Right ventricle myocardium inferior (tissue), 1 donor: ENCODE data around the gene GRIN2D. TPM values are rescaled to one million over a fixed set of nuclear protein-coding genes. Genes with fewer than 3 reads are reported as not detected.

Source experiments
- ATAC-seq: fragments of 200-7000 bp; cut with Tn5 transposase; one replicate; pipeline ENCODE4 v1.9.1; 2020; ENCODE audit warnings: mild to moderate bottlenecking, moderate library complexity
- DNase-seq: peaks from one replicate; pipeline ENCODE4 v3.0.0; 2021; ENCODE audit errors: missing footprints
- intact Hi-C: fragments of 100-400 bp; cut with DNase I; formaldehyde crosslinking; loops from one replicate; pipeline ENCODE4 v1.11.0; 2022
- total RNA-seq: library from RNA; stranded (reverse); fragmentation: NEBNext Ultra II Directional; extraction: Animal tissue kit (Norgen Biotek cat#: 25700); gene quantifications from one replicate; pipeline ENCODE4 v1.2.1, GENCODE V29; 2021
- donor health status: DM: no; HTN: yes; CAD: no; lungs with severe emphysema.

The GRIN2D gene
- total RNA-seq, 1 donor from 2014 or later, result 0.38 TPM

DNA sequence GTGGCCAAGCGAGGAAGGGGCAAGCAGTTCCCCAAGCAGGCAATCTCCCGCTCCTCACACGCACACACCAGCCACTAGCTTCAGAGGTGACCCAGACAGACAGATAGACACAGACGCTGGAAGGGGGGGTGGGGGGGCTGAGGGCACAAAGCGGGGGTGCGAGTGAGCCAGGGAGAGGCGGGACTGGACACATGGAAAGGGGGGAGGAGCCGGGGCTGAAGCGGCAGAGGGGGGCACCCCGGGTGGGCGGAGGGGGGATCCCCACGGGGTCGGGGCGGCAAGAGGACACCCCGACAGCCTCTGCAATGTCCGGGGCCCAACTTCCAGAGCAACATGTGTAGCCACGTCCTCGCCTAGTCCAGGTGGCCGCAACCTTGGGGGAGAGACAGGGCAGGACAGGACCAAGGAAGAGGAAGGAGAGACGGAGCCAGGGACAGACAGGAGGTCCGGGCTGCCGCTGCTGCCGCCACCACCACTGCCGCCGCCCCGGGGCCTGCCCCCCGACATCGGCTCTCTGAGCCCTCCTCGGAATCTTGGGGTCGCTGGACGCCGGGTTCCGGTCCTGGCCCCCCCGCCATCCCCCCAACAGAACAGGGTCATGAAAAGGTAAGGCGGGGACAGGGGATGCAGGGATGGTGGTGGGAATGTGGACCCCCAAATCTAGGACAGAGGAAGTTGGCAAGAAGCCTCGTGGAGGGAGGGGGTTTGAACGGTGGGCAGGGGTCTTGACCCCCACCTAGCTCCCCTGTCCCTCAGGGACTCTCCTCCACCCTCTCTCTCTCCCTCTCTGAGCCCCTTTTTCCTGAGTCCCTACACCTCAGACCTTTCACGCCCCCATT lies 1.1 kb downstream of the GRIN2D start:
- ATAC-seq (no peak), DNase-seq (no peak)
- intact Hi-C loops, result no loop called here

DNA sequence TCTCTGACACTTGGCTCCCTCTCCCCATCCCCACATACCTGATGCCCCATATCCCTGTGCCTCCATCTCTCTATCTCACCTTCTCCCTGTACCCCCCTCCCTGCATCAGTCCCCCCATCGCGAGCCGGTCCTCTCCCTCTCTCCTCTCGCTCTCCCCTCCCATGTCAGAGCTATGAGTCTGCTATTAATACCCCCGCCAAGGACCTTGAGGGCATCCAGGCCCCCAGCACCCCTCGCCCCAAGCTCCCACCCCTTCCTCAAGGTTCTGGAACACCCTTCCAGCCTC lies 1.6 kb downstream of the GRIN2D start:
- DNase-seq, result no peak
- no peak for ATAC-seq
- intact Hi-C loops, result no loop called here

DNA sequence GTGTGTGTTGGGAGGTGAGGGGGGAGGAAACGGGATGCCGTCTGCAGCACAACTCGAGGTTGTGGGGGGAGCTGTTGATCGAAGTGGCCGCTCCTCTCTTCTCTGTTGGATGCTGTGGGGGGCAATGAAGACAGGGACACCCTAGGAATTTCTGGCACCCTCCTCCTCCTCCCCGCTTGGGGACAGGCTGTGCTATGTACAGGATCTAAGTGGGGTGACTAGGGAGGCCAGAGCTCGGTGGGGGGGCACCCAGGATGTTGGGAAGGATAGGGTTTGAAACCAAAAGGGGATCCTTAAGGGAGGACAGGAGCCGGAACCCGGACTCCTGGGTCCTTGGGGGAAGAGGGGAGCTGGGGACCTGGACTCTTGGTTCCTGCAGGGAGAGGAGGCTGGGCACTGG lies 2.0 kb downstream of the GRIN2D start:
- ATAC-seq (no peak), DNase-seq (no peak)
- intact Hi-C loops, result no loop called here

DNA sequence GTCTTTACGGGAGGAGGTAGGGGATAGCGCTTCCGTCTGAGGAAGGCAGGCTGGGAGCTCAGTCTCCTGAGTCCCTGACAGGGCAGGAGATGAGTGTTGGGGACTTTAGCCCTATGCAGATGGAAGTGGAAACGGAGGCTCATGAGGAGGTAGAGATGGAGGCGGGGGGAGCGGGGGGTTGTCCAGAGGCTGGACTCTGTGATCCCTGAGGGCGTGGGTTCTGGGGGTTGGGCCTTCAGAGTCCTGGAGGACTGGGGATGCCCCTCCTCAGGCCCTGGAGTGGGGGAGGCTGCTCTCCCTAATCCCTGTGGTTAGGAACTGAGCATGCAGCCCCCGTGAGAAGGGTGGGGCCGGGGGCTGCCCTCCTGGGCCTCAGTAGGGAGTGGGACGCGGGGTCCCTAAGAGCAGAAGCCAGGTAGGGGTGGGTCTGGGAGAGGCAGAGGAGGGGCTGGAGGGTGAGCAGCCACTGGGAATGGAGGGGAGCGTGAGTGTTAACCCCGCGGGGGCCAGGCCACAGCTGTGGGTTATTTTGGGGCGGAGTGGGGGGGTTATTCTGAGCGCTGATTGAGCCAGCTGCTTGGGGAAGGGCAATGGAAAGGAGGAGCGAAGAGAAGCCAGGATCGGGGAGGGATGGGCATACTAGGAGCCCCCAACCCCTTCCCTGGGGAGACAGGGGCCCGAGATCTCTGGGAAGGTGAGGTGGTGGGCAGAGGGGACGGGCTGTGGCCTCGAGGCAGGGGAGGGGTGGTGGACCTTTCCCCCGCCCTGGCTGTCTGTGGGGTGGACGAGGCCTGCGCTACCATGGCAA lies 2.8 kb downstream of the GRIN2D start:
- no peak for DNase-seq
- intact Hi-C loops, result no loop called here
- ATAC-seq, result no peak

DNA sequence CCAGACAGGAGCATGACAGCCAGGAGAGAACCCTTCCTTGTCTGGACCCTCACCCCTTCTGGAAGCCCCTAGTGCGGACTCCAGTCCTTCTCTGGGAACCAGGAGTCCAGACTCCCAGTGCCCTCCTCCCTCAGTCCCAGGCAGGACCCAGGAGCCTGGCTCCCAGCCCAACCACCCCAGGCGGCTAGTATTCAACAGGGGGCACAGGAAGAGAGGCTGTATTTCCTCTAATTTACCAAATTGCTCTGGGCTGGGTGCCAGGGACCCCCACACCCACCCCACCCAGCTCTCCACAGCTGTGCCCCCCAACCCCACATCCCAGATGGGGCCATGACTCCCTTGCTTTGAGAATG lies 3.3 kb downstream of the GRIN2D start:
- DNase-seq (no peak), ATAC-seq (no peak)
- intact Hi-C loops, result no loop called here

DNA sequence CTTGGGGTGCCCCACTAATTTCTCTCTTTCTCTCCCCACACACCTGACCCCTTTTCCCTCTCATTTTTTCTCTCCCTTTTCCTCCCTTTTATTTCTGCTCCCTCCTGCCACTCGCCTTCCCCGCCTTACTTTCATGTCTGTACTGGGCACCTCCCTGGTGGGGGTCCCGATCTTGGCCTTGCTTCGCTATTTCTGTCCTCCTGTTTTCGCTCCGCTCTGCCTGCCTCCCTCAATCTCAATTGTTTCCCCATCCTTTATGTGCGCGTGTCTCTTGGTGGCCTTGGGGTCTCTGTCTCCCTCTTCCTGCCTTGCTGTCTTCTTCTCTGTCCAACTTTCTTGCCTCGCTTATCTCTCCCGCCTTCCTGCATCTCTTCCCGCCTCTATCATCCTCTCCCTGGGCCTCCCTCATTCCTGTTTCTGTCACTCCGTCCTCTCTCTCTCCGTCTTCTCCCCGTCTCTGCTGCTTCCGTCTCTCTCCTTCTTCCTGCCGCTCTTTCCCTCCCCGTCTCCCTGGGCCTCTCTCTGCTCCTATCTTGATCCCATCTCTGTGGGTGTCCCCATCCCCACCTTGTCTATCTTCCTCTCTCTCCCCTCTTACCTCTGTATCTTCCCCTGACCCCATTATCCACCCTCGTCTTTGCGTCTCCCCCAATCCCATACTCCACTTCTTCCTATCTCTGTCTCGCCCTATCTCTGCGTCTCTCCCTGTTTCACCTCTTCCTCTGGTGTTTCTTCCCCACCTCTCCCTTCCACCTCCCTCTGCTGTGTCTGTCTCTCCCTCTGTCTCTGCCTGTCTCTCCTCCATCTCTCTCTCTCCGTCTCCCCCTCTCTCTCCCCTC lies 4.0 kb downstream of the GRIN2D start:
- intact Hi-C loops, result no loop called here
- DNase-seq (no peak), ATAC-seq (no peak)

DNA sequence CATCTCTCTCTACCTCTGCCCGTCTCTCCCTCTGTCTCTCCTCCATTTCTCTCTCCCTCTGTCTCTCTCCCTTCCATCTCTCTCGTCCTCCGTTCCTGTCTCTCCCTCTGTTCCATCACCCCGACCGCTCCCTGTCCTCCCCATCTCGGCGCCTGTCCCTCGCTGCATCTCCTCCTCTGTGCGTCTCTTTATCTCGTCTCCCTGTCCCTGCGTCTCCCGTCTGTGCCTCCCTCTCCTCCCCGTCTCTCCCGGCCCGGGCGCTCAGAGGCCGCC lies 4.6 kb downstream of the GRIN2D start:
- intact Hi-C loops, result no loop called here
- no peak for ATAC-seq
- DNase-seq, result no peak

DNA sequence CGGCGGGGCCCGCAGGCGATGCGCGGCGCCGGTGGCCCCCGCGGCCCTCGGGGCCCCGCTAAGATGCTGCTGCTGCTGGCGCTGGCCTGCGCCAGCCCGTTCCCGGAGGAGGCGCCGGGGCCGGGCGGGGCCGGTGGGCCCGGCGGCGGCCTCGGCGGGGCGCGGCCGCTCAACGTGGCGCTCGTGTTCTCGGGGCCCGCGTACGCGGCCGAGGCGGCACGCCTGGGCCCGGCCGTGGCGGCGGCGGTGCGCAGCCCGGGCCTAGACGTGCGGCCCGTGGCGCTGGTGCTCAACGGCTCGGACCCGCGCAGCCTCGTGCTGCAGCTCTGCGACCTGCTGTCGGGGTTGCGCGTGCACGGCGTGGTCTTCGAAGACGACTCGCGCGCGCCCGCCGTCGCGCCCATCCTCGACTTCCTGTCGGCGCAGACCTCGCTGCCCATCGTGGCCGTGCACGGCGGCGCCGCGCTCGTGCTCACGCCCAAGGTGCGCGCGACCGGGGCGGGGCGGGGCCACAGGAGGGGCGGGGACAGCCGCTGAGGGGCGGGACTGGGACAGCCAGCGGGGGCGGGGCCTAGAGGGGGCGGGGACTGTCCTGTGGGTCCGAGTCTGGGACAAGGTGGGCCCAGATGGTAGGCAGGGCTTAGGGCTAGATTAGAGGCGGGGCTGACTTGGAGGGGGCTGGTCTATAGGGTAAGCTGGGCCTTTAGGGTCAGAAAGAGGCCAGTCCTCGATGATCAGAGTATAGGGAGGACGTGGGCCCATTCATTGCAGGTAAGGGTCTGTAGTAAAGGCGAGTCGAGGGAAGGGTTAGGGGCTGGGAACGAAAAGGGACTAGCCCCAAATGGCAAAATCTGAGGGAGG lies 5.1 kb downstream of the GRIN2D start:
- peak; percentile 92 for DNase-seq
- ATAC-seq, result peak; percentile 65
- intact Hi-C loops, result no loop called here

DNA sequence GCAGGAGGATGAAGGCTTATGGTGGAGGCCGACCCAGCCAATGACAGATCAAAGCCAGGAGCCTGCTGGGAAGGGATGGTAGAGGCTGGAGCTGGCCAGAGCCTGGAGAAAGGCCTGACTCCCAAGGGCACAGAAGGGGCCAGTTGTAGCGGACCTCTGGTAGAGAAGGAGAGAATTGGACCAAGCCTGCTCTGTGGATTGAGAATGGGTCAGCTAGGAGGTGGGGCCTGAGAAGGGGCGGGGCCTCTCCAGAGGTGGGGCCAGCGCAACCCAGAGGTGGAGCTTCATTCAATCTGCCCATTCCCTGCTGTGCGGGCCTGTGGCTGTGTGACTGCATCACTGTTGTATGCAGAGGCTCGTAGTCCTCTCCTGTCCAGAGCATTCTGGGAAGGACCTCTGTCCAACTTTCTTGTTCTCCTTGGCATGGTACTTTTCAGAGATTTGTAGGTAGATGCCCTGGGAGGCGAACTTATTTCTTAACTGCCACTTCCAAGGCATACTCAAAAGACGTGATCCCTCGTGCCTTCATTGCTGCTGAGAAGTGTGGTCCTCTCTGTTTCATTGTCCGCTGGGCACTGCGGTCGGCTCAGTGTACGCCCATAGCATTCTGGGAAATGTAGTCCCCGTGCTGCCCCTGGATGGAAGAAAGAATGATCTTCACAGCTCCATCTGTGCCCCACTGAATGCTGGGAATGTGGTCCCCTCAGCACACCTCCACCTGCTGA lies 6.7 kb downstream of the GRIN2D start:
- peak; percentile 68 for ATAC-seq
- intact Hi-C loops, result no loop called here

DNA sequence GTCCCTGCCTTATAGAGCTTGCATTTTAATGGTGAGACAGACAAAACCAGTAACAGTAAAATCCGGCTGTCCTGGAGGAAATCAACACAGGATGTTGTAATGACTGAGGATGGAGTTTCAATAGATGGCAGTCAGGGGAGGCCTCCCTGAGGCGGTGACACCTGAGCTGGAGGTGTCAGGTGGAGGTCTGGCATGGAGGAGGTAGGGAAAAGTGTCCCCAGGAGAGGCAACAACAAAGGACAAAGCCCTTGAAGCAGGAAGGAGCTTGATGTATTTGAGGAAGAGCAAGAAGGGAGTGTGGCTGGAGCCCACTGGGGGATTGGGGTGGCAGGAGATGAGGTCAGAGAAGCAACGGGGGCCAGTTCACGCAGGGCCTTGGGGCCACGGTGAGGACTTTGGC lies 7.8 kb downstream of the GRIN2D start:
- ATAC-seq (no peak), DNase-seq (no peak)
- intact Hi-C loops, result no loop called here

More for the DNA sequence above, 6.7 kb downstream of the GRIN2D start:
- DNase-seq, result no peak

DNA sequence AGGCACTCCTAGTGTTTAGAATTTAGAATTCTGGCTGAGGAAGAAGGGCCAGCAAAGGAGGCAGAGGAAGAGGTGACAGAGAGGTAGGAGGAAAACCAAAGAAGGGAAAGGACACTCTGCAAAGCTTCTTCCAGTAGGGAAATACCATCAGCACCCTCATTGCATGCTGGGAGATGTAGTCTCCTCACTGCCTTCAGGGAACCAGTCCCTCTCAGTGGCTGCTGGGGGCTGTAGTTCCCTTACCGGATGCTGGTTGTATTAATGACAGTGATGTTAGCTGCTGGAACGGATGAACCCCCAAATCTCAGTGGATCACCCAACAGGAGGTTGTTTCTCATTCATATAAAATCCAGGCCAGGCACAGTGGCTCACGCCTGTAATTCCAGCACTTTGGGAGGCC lies 10.1 kb downstream of the GRIN2D start:
- ATAC-seq, result no peak
- intact Hi-C loops, result no loop called here
- DNase-seq, result no peak

DNA sequence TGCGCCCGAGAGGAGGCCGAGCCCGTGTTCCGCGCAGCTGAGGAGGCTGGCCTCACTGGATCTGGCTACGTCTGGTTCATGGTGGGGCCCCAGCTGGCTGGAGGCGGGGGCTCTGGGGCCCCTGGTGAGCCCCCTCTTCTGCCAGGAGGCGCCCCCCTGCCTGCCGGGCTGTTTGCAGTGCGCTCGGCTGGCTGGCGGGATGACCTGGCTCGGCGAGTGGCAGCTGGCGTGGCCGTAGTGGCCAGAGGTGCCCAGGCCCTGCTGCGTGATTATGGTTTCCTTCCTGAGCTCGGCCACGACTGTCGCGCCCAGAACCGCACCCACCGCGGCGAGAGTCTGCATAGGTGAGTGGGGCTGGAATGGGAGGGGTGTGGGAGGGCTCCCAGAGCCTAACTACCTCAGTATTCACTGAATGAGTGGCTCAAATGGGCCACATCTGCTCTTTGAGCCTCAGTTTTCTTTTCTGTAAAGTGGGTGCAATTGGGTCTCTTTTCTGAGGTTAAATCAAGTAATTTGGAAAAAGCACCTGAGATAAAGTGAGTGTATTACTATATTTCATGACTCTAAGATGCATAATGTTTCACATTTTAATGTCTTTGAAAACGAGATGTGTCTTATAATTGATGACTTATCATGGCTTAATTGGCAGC lies 11.7 kb downstream of the GRIN2D start:
- intact Hi-C loops, result no loop called here

DNA sequence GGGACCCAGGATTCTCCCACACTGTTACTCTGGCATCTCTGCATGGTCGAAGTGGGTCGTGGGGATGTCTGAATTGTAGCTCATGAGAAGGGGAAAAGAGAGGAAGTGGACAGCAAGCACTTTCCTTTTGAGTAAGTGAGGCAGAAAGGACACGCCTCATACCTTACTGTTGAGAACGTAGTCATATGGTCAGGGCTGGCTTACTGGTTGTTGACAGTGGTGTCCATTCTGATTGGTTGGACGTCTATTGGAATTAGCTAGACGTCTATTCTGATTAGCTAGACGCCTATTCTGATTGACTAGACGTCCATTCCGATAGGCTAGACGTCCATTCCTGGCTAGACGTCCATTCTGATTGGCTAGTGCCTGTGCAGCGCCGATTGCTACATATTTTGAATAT lies 12.4 kb downstream of the GRIN2D start:
- DNase-seq (no peak), ATAC-seq (no peak)
- intact Hi-C loops, result no loop called here

More for the DNA sequence above, 11.7 kb downstream of the GRIN2D start:
- ATAC-seq, result no peak
- no peak for DNase-seq

DNA sequence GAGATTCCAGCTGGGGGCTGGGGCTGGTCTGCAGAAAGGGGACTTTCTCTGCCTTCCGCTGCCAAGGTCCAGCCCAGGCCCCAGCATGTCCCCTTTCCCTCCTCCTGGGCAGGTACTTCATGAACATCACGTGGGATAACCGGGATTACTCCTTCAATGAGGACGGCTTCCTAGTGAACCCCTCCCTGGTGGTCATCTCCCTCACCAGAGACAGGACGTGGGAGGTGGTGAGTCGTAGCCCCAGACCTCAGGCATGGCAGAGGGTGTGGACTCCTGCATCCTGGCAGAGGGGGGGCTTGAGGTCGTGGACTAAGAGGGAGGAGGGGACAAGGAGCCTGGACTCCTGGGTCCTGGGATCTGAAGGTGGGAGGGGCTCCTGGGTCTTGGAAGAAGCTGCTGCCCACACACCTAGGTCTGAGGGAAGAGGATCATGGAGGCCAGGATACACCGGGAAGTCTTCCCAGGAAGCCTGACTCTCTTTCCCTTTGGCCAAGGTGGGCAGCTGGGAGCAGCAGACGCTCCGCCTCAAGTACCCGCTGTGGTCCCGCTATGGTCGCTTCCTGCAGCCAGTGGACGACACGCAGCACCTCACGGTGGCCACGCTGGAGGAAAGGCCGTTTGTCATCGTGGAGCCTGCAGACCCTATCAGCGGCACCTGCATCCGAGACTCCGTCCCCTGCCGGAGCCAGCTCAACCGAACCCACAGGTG lies 20.6 kb downstream of the GRIN2D start:
- ATAC-seq (no peak), DNase-seq (no peak)
- intact Hi-C loops, result no loop called here

DNA sequence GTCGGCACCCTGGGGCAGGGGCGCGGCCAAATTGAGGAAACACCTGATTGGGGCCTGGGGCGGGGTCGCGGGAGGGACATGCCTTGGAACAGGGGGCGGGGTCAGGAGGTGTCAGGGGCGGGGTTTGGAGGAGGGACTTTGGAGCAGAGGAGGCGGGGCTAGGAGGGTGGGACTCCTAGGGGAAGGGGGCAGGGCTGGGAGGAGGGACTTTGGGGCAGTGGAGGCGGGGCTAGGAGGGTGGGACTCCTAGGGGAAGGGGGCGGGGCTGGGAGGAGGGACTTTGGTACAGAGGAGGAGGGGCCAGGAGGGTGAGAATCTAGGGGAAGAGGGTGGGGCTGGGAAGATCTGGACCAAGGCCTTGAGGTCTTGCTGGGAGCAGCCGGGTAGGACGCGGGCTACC lies 21.9 kb downstream of the GRIN2D start:
- DNase-seq (peak; percentile 91), ATAC-seq (peak; percentile 87)
- intact Hi-C loops, result no loop called here

DNA sequence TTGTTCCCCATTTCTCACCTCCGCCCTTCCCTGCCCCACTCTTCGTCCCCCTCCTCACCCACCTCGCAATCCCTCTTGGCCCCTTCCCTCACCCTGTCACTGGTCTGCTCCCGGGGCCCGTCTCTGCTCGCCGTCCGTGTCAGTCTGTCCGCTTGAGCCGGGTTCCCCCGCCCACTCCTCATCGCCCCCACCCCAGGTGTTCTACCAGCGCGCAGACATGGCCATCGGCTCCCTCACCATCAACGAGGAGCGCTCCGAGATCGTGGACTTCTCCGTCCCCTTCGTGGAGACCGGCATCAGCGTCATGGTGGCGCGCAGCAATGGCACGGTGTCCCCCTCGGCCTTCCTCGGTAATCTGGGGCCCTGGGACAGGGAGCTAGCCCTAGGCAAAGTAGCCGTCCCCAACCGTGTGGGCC lies 22.3 kb downstream of the GRIN2D start:
- intact Hi-C loops, result no loop called here
- ATAC-seq, result no peak
- DNase-seq, result no peak

DNA sequence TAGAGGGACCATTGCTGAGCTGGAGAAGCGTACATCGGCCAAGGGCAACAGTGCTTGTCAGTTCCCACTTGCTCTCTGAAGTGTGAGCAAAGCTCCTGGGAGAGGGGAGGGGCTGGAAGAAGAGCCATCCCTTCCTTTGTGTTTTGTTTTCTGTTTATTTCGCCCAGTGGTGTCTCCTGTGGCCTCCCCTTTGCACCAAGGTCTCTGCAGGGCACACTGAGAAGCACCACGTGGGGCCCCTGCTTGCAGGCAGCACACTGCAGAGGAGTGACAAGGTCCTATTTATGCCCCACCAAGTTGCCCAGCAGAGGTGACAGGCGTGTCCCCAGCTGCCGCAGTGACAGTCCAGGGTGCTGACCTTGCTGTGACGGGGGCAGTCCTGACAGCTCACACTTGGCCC lies 24.0 kb downstream of the GRIN2D start:
- ATAC-seq, result peak; percentile 57
- no peak for DNase-seq
- intact Hi-C loops, result no loop called here
